ENCODE measurements around the gene BLOC1S6. TPM values are rescaled to one million over a fixed set of nuclear protein-coding genes. Genes with fewer than 3 reads are reported as not detected.
"Not testable (repeated sequence)": the region's sequence is repeated elsewhere in the genome, so short reads cannot be mapped to it uniquely, and the experiment has no call there.

Gene BLOC1S6
- total RNA-seq, 4 donors from 2014 or later, result 19.7 to 41.8 (median 29.0) TPM

GRCh38 chr15:45647828-45648227 lies 60.6 kb downstream of the BLOC1S6 start:
- DNase-seq, result no peak
- H3K27me3 ChIP-seq, result no peaks in the 10 kb centered on the region
- H3K4me3 ChIP-seq, result no peak overlapping the region
- H3K36me3 ChIP-seq, result peaks cover 0 to 14% (median 0%) of the 10 kb centered on the region in 3 donors
- H3K9me3 ChIP-seq, result no peaks in the 10 kb centered on the region
- intact Hi-C loops (cut with DNase I), result no loop called here
- 89 to 91% methylated on average over 5 to 6 of the region's 6 CpGs for WGBS, 2 donors
- TF ChIP-seq POLR2A (IDR thresholded peaks at IDR 0.05), result no peak
- TF ChIP-seq CTCF (IDR thresholded peaks at IDR 0.05), result no peak
- H3K27ac ChIP-seq, result peak overlapping the region in 3 of 4 donors; percentile 61 to 80 (median 70)
- peaks cover 28 to 75% (median 34%) of the 10 kb centered on the region in 3 donors for H3K4me1 ChIP-seq

- Histone ChIP-seq H3K36me3 (peaks cover 0 to 14% (median 0%) of the 10 kb centered on the region in 3 donors), H3K27me3 (no peaks in the 10 kb centered on the region), H3K4me3 (no peak overlapping the region), H3K27ac (peak overlapping the region; percentile 61 to 80 (median 66)), H3K4me1 (peaks cover 28 to 73% (median 36%) of the 10 kb centered on the region in 3 donors), H3K9me3 (no peaks in the 10 kb centered on the region)
- TF ChIP-seq CTCF (IDR thresholded peaks at IDR 0.05) (no peak), POLR2A (IDR thresholded peaks at IDR 0.05) (no peak)
- no peak for DNase-seq
- 54 to 86% methylated on average over 3 to 4 of the region's 4 CpGs for WGBS, 2 donors
- intact Hi-C loops (cut with DNase I), result no loop called here
These were observed 61.5 kb downstream of the BLOC1S6 start for GRCh38 chr15:45648521-45649200.

- Histone ChIP-seq H3K36me3 (peaks cover 0 to 14% (median 0%) of the 10 kb centered on the region in 3 donors), H3K27ac (peak overlapping the region in 1 of 4 donors; percentile 80), H3K4me1 (peaks cover 23 to 73% (median 32%) of the 10 kb centered on the region in 3 donors)
- H3K9me3 ChIP-seq; H3K27me3 ChIP-seq; H3K4me3 ChIP-seq; intact Hi-C loops (cut with DNase I); DNase-seq: not testable (repeated sequence)
- WGBS, 2 donors, result 58 to 84% methylated on average over 7 to 11 of the region's 11 CpGs
These were observed 62.8 kb downstream of the BLOC1S6 start for GRCh38 chr15:45650007-45650406.

GRCh38 chr15:45650889-45651525 lies 63.8 kb downstream of the BLOC1S6 start:
- peaks cover 13 to 63% (median 22%) of the 10 kb centered on the region in 3 donors for H3K4me1 ChIP-seq
- WGBS, 2 donors, result 100% methylated on average over 7 of the region's 35 CpGs; no CpG with 5 or more reads in 1 of the 2 donors
- intact Hi-C loops (cut with DNase I), result no loop called here

More at GRCh38 chr15:45650889-45651525, 63.8 kb downstream of the BLOC1S6 start:
- Histone ChIP-seq H3K4me3 (no peak overlapping the region), H3K27me3 (no peaks in the 10 kb centered on the region), H3K27ac (no peak overlapping the region), H3K9me3 (no peaks in the 10 kb centered on the region), H3K36me3 (peaks cover 0 to 14% (median 0%) of the 10 kb centered on the region in 3 donors)
- no peak for DNase-seq
- TF ChIP-seq CTCF (IDR thresholded peaks at IDR 0.05), result no peak
- TF ChIP-seq POLR2A (IDR thresholded peaks at IDR 0.05), result no peak

Data from esophagus squamous epithelium (tissue), 5 donors.